HCT116 (cell line): ENCODE results near the gene HFE. TPM values are rescaled to one million over a fixed set of nuclear protein-coding genes. Genes with fewer than 3 reads are reported as not detected.

ENCODE experiments used
- ATAC-seq: fragments of 200-7000 bp; cut with Tn5 transposase; 2 replicates; pipeline ENCODE4 v1.9.1; 2020; ENCODE audit warnings: mild to moderate bottlenecking, moderate library complexity
- BruUV-seq: library from RNA; stranded (reverse); fragments of 400-500 nt; replicated peaks from 2 replicates; lab custom pipeline; 2021; lab: Mats Ljungman, UMichigan
- CTCF ChIA-PET: fragments of 300-600 bp; sonication (Branson Sonifier 250); formaldehyde crosslinking; loops from one replicate; lab custom pipeline; 2021; ENCODE audit warnings: antibody characterized with exemption; lab: Charles Lee
- POLR2A ChIA-PET: fragments of 300-600, 350-600 bp; sonication (Branson Sonifier 250); formaldehyde crosslinking; loops from one replicate; lab custom pipeline; 2021; ENCODE audit warnings: antibody characterized with exemption; lab: Charles Lee
- RAD21 ChIA-PET, 2 experiments: fragments of 300-600 bp; sonication (Branson Sonifier 250); formaldehyde crosslinking; loops; one replicate each; lab custom pipeline; 2023; ENCODE audit warnings: low total read pairs in 2 of 2; ENCODE audit not compliant: uncharacterized antibody in 2 of 2, unreplicated experiment in 2 of 2, low non-redundant PET in 1 of 2; lab: Charles Lee
- DNase-seq: peaks from one replicate; pipeline ENCODE4 v3.0.0-alpha.2; 2010; ENCODE audit warnings: low read depth, low spot score
- H2AFZ ChIP-seq: fragments of 200-600 bp; shearing (Covaris generic), sonication (generic); 2 replicates; pipeline ENCODE4 v1.6.1; 2017; ENCODE audit warnings: low read depth, mixed run types, mixed read lengths, antibody characterized with exemption, low read length; ENCODE audit not compliant: poor library complexity, severe bottlenecking
- H3K27ac ChIP-seq: 2 replicates; pipeline ENCODE4 v1.5.1; 2012; ENCODE audit warnings: low read depth, low read length
- H3K27me3 ChIP-seq: fragments of 200-600 bp; sonication (generic); 2 replicates; pipeline ENCODE4 v1.6.1; 2016; ENCODE audit warnings: mixed run types, low read length, mixed read lengths; ENCODE audit not compliant: insufficient read depth
- H3K36me3 ChIP-seq, 2 experiments: fragments of 200-500 bp in 1 of 2; fragments of 200-600 bp in 1 of 2; sonication (Bioruptor generic) in 1 of 2; sonication (generic) in 1 of 2; 2 replicates each; pipeline versions ENCODE4 v1.5.1 to v1.6.1; 2014 to 2016; ENCODE audit warnings: low read length in 2 of 2, inconsistent platforms in 1 of 2, mixed read lengths in 1 of 2, mixed run types in 1 of 2; ENCODE audit not compliant: insufficient read depth in 2 of 2, control insufficient read depth in 1 of 2
- H3K4me1 ChIP-seq, 2 experiments: fragments of 200-600 bp in 1 of 2; sonication (generic) in 1 of 2; 2 replicates each; pipeline versions ENCODE4 v1.5.1 to v1.6.1; 2012 to 2017; ENCODE audit warnings: low read length in 2 of 2, inconsistent platforms in 1 of 2, mild to moderate bottlenecking in 1 of 2, mixed read lengths in 1 of 2, mixed run types in 1 of 2, moderate library complexity in 1 of 2; ENCODE audit not compliant: insufficient read depth in 2 of 2, control insufficient read depth in 1 of 2
- H3K4me2 ChIP-seq: fragments of 200-600 bp; sonication (generic); 2 replicates; pipeline ENCODE4 v1.6.1; 2017; ENCODE audit warnings: mixed run types, low read length, mixed read lengths
- H3K4me3 ChIP-seq, 2 experiments: fragments of 200-600 bp in 1 of 2; sonication (generic) in 1 of 2; replicated peaks in 1 of 2; 2 replicates each; pipeline ENCODE4 v1.5.1; 2011 to 2016; ENCODE audit warnings: low read length in 2 of 2, control low read depth in 1 of 2, low read depth in 1 of 2, mild to moderate bottlenecking in 1 of 2, mixed read lengths in 1 of 2, mixed run types in 1 of 2
- H3K79me2 ChIP-seq: fragments of 200-600 bp; sonication (generic); 2 replicates; pipeline ENCODE4 v1.6.1; 2017; ENCODE audit warnings: mild to moderate bottlenecking, mixed run types, low read length, moderate library complexity, mixed read lengths; ENCODE audit not compliant: insufficient read depth
- H3K9ac ChIP-seq: fragments of 200-600 bp; sonication (generic); 2 replicates; pipeline ENCODE4 v1.6.1; 2016; ENCODE audit warnings: low read length, mixed read lengths
- H3K9me2 ChIP-seq: fragments of 200-600 bp; sonication (generic), shearing (Covaris generic); 2 replicates; pipeline ENCODE4 v1.6.1; 2017; ENCODE audit warnings: mixed run types, mild to moderate bottlenecking, moderate library complexity; ENCODE audit not compliant: insufficient read depth
- H3K9me3 ChIP-seq, 2 experiments: fragments of 200-500 bp in 1 of 2; fragments of 200-600 bp in 1 of 2; sonication (Bioruptor generic) in 1 of 2; sonication (generic) in 1 of 2; 2 replicates each; pipeline ENCODE4 v1.6.1; 2014 to 2017; ENCODE audit warnings: low read length in 2 of 2, mixed read lengths in 2 of 2, inconsistent platforms in 1 of 2, low read depth in 1 of 2, mild to moderate bottlenecking in 1 of 2, mixed run types in 1 of 2, moderate library complexity in 1 of 2; ENCODE audit not compliant: control insufficient read depth in 1 of 2, insufficient read depth in 1 of 2
- H4K20me1 ChIP-seq: fragments of 200-600 bp; sonication (generic), shearing (Covaris generic); 2 replicates; pipeline ENCODE4 v1.6.1; 2017; ENCODE audit warnings: mixed run types, mild to moderate bottlenecking, moderate library complexity; ENCODE audit not compliant: insufficient read depth
- CBX3 ChIP-seq: IDR thresholded peaks from 2 replicates; pipeline ENCODE4 v1.6.1; 2012; ENCODE audit warnings: low read depth
- CEBPB ChIP-seq: IDR thresholded peaks from 2 replicates; pipeline ENCODE4 v1.6.1; 2012; ENCODE audit warnings: low read depth
- CTCF ChIP-seq, 3 experiments: fragments of 200-600 bp in 1 of 3; sonication (generic) in 1 of 3; IDR thresholded peaks in 2 of 3; conservative IDR thresholded peaks in 1 of 3; 2 replicates each; pipeline ENCODE4 v1.5.1; 2012 to 2017; ENCODE audit warnings: low read depth in 2 of 3, low read length in 2 of 3, antibody characterized with exemption in 1 of 3, borderline replicate concordance in 1 of 3, control low read depth in 1 of 3, mild to moderate bottlenecking in 1 of 3, mixed read lengths in 1 of 3, mixed run types in 1 of 3, moderate library complexity in 1 of 3; ENCODE audit not compliant: insufficient read depth in 1 of 3
- EGR1 ChIP-seq: IDR thresholded peaks from 2 replicates; pipeline ENCODE4 v1.6.1; 2012; ENCODE audit warnings: low read depth
- ELF1 ChIP-seq: IDR thresholded peaks from 2 replicates; pipeline ENCODE4 v1.6.1; 2012; ENCODE audit warnings: low read depth, borderline replicate concordance
- EZH2 ChIP-seq: fragments of 200-600 bp; sonication (generic); IDR thresholded peaks from 2 replicates; pipeline ENCODE4 v1.6.1; 2017; ENCODE audit warnings: antibody characterized with exemption, mixed run types
- EZH2phosphoT487 ChIP-seq: fragments of 200-600 bp; IDR thresholded peaks from 2 replicates; pipeline ENCODE4 v1.6.1; 2018; ENCODE audit warnings: antibody characterized with exemption, borderline replicate concordance
- FOSL1 ChIP-seq: IDR thresholded peaks from 2 replicates; pipeline ENCODE4 v1.6.1; 2012; ENCODE audit warnings: low read depth
- MAX ChIP-seq: IDR thresholded peaks from 2 replicates; pipeline ENCODE4 v1.6.1; 2012
- POLR2AphosphoS5 ChIP-seq: IDR thresholded peaks from 2 replicates; pipeline ENCODE4 v1.6.1; 2011; ENCODE audit warnings: mild to moderate bottlenecking, low read depth, low read length, moderate library complexity
- RAD21 ChIP-seq: IDR thresholded peaks from 2 replicates; pipeline ENCODE4 v1.6.1; 2012; ENCODE audit warnings: low read depth, mild to moderate bottlenecking
- SIN3A ChIP-seq: IDR thresholded peaks from 2 replicates; pipeline ENCODE4 v1.6.1; 2012; ENCODE audit warnings: low read depth
- SP1 ChIP-seq: IDR thresholded peaks from 2 replicates; pipeline ENCODE4 v1.6.1; 2012; ENCODE audit warnings: low read depth
- SRF ChIP-seq: IDR thresholded peaks from 2 replicates; pipeline ENCODE4 v1.6.1; 2012; ENCODE audit warnings: low read depth
- TCF7L2 ChIP-seq: IDR thresholded peaks from 2 replicates; pipeline ENCODE4 v1.7.0; 2011; ENCODE audit warnings: borderline replicate concordance, inconsistent platforms; ENCODE audit not compliant: insufficient read depth, insufficient read length; ENCODE audit errors: extremely low read depth
- YY1 ChIP-seq: IDR thresholded peaks from 2 replicates; pipeline ENCODE4 v1.6.1; 2011; ENCODE audit warnings: low read length, low read depth, moderate library complexity, mild to moderate bottlenecking; ENCODE audit not compliant: insufficient replicate concordance; ENCODE audit errors: extremely low read depth
- ZFX ChIP-seq: fragments of 450-650 bp; IDR thresholded peaks from 2 replicates; pipeline ENCODE4 v1.6.1; 2017
- ZNF274 ChIP-seq: fragments of 200-500 bp; sonication (Bioruptor generic); IDR thresholded peaks from 2 replicates; pipeline ENCODE4 v1.6.1; 2014; ENCODE audit warnings: mild to moderate bottlenecking, low read depth, low read length, inconsistent platforms
- intact Hi-C: fragments of 100-400 bp; cut with micrococcal nuclease; formaldehyde crosslinking; loops from 2 replicates; pipeline ENCODE4 v1.10.0; 2022
- total RNA-seq: library from RNA; stranded (reverse); gene quantifications from one replicate; pipeline ENCODE4 v1.2.1, GENCODE V29; 2021; ENCODE audit not compliant: unreplicated experiment
- TF ChIP-seq, protein P1 (sequence below): IDR thresholded peaks from 2 replicates; pipeline ENCODE4 v1.6.1; 2012
- TF ChIP-seq, protein P2 (sequence below): IDR thresholded peaks from 2 replicates; pipeline ENCODE4 v1.6.1; 2011; ENCODE audit warnings: mild to moderate bottlenecking, low read length, moderate library complexity; ENCODE audit not compliant: insufficient replicate concordance; ENCODE audit errors: extremely low read depth

HFE gene
- total RNA-seq, 1 experiment from 2014 or later: 9.8 TPM

GRCh38 chr6:26118999-26119398 lies 31.8 kb downstream of the HFE start:
- ChIA-PET CTCF (no interaction called here), RAD21 (no interaction called here), POLR2A (interaction anchor here (0.8 to 3.2 kb wide), 12 partner anchors 12 to 1691 kb away, joined by 3 to 33 read pairs (median 4); a partner anchor contains a TSS)
- DNase-seq (peak; percentile 89), ATAC-seq (peak; percentile 28)
- Histone ChIP-seq H3K36me3 (no peaks in the 10 kb centered on the region), H3K9ac (peak overlapping the region; percentile 54), H4K20me1 (no peaks in the 10 kb centered on the region), H3K9me2 (no peaks in the 10 kb centered on the region), H3K27me3 (no peaks in the 10 kb centered on the region), H3K79me2 (no peaks in the 10 kb centered on the region), H3K9me3 (no peaks in the 10 kb centered on the region), H3K27ac (peak overlapping the region; percentile 99; the same call in 1 of the 2 replicates), H3K4me2 (peak overlapping the region; percentile 60), H3K4me1 (peaks cover 42 to 51% of the 10 kb centered on the region in 2 experiments), H3K4me3 (peak overlapping the region in 1 of 2 experiments; percentile 14; a peak in 1 of 4 replicates), H2AFZ (peak overlapping the region; percentile 41)
- BruUV-seq: no TSS peak
- intact Hi-C loops: no loop called here
- TF ChIP-seq TCF7L2 (no peak), MAX (no peak), SIN3A (peak; percentile 49), SRF (no peak), ELF1 (no peak), SP1 (peak; percentile 21; the same call in 1 of the 2 replicates), POLR2AphosphoS5 (0 out of 2 replicates have a peak, but pooled peaks have one; percentile 24), ZNF274 (no peak), YY1 (no peak), RAD21 (no peak), FOSL1 (no peak), EGR1 (peak; percentile 91), EZH2phosphoT487 (no peak), CBX3 (peak; percentile 70; the same call in 1 of the 2 replicates), CEBPB (peak; percentile 34; the same call in 1 of the 2 replicates), ZFX (no peak), CTCF (IDR thresholded peaks at IDR 0.05 in 2 of 3, conservative IDR thresholded peaks at IDR 0.05 in 1 of 3; ENCODE audit: borderline replicate concordance in 1 of 3, insufficient read depth in 1 of 3, low read depth in 2 of 3, low read length in 2 of 3) (no peak), EZH2 (no peak)
- TF ChIP-seq, protein P1, sequence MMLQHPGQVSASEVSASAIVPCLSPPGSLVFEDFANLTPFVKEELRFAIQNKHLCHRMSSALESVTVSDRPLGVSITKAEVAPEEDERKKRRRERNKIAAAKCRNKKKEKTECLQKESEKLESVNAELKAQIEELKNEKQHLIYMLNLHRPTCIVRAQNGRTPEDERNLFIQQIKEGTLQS: no peak
- TF ChIP-seq, protein P2, sequence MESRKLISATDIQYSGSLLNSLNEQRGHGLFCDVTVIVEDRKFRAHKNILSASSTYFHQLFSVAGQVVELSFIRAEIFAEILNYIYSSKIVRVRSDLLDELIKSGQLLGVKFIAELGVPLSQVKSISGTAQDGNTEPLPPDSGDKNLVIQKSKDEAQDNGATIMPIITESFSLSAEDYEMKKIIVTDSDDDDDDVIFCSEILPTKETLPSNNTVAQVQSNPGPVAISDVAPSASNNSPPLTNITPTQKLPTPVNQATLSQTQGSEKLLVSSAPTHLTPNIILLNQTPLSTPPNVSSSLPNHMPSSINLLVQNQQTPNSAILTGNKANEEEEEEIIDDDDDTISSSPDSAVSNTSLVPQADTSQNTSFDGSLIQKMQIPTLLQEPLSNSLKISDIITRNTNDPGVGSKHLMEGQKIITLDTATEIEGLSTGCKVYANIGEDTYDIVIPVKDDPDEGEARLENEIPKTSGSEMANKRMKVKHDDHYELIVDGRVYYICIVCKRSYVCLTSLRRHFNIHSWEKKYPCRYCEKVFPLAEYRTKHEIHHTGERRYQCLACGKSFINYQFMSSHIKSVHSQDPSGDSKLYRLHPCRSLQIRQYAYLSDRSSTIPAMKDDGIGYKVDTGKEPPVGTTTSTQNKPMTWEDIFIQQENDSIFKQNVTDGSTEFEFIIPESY: no peak
